ENCODE data around the gene RASSF6. TPM values are rescaled to one million over a fixed set of nuclear protein-coding genes. Genes with fewer than 3 reads are reported as not detected.
"Not testable (repeated sequence)": the region's sequence is repeated elsewhere in the genome, so short reads cannot be mapped to it uniquely, and the experiment has no call there.

RASSF6 gene
- total and polyA plus RNA-seq, 7 experiments from 2014 or later = 0.04 to 0.42 (median 0.14) TPM; not detected in 1

DNA sequence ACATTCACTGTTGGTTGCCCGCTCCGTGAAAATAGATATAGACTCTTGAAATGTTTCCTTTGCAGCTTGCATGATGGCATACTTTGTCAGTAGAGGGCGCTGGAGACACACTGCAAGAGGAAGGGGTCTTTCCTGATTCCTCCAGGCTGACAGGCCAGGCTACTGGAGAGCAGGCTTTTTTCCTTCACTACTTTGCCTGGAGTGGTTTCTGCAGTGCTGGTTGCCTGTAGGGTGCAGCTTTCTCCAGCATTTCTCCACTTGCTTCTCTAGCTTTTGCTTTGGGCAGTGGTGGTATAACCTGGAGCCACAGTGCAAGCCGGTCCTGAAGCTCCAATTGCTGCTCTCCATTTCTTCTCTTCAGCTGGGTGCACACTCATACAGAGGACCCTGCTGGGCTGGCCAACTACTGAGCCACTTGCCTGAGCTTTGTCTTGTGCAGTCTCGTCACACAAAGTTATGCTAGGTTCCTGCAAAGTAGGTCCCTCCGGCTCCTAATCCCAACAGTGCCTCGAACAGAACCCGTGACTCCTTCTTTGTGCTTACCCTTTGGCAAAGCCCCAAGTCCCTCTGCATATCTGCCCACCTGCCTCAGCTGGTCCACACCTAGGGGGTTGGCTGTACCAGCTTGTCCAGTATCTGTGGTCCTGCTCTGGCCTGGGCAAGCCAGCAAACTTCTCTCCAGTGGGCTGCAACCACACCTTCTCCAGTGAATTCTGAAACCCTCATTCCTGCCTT is 46.3 kb downstream of the RASSF6 start:
- Mint-ChIP-seq H3K4me1 (peaks cover 0 to 2% (median 0%) of the 10 kb centered on the region in 7 donors), H3K27me3 (peaks cover 4 to 12% (median 8%) of the 10 kb centered on the region in 5 donors), H3K36me3 (no peaks in the 10 kb centered on the region), H3K27ac (no peak overlapping the region), H3K4me3 (no peak overlapping the region), H3K9me3 (peaks cover 0 to 7% (median 2%) of the 10 kb centered on the region in 11 donors)
- ATAC-seq (peak; percentile 24), DNase-seq (peak in 3 of 9 donors; percentile 7 to 9 (median 9))
- intact Hi-C loops (cut with micrococcal nuclease) = loop anchor here in 1 of 2 donors (2.0 kb wide), 1 partner anchor 79 kb away; no protein-coding TSS in a partner anchor
- Histone ChIP-seq H3K9me3 (ENCODE audit: control insufficient read depth in 2 of 3, low read length in 3 of 3) (no peaks in the 10 kb centered on the region), H3K27me3 (ENCODE audit: control insufficient read depth in 2 of 2, insufficient read depth in 2 of 2, low read length in 2 of 2) (no peaks in the 10 kb centered on the region), H3K27ac (ENCODE audit: low read depth, low read length) (no peak overlapping the region), H3K4me1 (ENCODE audit: control insufficient read depth in 2 of 2, insufficient read depth in 2 of 2, low read length in 2 of 2) (no peaks in the 10 kb centered on the region), H3K4me3 (ENCODE audit: low read length) (no peak overlapping the region), H3K36me3 (ENCODE audit: control insufficient read depth in 2 of 3, insufficient read depth in 3 of 3, low read length in 3 of 3) (no peaks in the 10 kb centered on the region)
- CTCF ChIA-PET = no interaction called here
- POLR2A ChIA-PET = no interaction called here

DNA sequence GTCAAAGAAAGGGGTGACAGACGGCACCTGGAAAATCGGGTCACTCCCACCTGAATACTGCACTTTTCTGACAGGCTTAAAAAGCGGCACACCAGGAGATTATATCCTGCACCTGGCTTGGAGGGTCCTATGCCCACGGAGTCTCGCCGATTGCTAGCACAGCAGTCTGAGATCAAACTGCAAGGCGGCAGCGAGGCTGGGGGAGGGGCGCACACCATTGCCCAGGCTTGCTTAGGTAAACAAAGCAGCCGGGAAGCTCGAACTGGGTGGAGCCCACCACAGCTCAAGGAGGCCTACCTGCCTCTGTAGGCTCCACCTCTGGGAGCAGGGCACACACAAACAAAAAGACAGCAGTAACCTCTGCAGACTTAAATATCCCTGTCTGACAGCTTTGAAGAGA is 69.4 kb downstream of the RASSF6 start:
- POLR2A ChIA-PET; H3K27me3 ChIP-seq (ENCODE audit: control insufficient read depth in 2 of 2, insufficient read depth in 2 of 2, low read length in 2 of 2); H3K9me3 ChIP-seq (ENCODE audit: control insufficient read depth in 2 of 3, low read length in 3 of 3); H3K27me3 Mint-ChIP-seq; ATAC-seq; H3K27ac Mint-ChIP-seq; H3K4me1 Mint-ChIP-seq; H3K36me3 Mint-ChIP-seq; CTCF ChIA-PET; H3K36me3 ChIP-seq (ENCODE audit: control insufficient read depth in 2 of 3, insufficient read depth in 3 of 3, low read length in 3 of 3); H3K4me3 ChIP-seq (ENCODE audit: low read length); H3K4me1 ChIP-seq (ENCODE audit: control insufficient read depth in 2 of 2, insufficient read depth in 2 of 2, low read length in 2 of 2); H3K4me3 Mint-ChIP-seq; intact Hi-C loops (cut with micrococcal nuclease); H3K27ac ChIP-seq (ENCODE audit: low read depth, low read length); DNase-seq: not testable (repeated sequence)
- H3K9me3 Mint-ChIP-seq = peaks cover 0 to 11% (median 5%) of the 10 kb centered on the region in 11 donors

DNA sequence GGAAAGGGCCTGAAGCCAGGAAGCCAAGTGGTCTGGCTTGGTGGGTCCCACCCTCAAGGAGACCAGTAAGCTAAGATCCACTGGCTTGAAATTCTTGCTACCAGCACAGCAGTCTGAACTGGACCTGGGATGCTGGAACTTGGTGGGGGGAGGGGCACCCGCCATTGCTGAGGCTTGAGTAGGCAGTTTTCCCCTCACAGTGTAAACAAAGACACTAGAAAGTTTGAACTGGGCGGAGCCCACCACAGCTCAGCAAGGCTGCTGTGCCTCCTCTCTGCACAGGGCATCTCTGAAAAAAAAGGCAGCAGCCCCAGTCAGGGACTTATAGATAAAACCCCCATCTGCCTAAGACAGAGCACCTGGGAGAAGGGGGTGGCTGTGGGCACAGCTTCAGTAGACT is 75.6 kb downstream of the RASSF6 start:
- H3K36me3 ChIP-seq (ENCODE audit: control insufficient read depth in 2 of 3, insufficient read depth in 3 of 3, low read length in 3 of 3) = no peaks in the 10 kb centered on the region
- ChIA-PET CTCF (no interaction called here), POLR2A (no interaction called here)
- Mint-ChIP-seq H3K36me3 (no peaks in the 10 kb centered on the region), H3K9me3 (peaks cover 0 to 7% (median 0%) of the 10 kb centered on the region in 11 donors), H3K27me3 (peaks cover 0 to 10% (median 2%) of the 10 kb centered on the region in 5 donors), H3K4me3 (no peak overlapping the region), H3K4me1 (no peaks in the 10 kb centered on the region), H3K27ac (no peak overlapping the region)
- ATAC-seq (no peak), DNase-seq (no peak)
- no peak overlapping the region for H3K27ac ChIP-seq (ENCODE audit: low read depth, low read length)
- H3K4me3 ChIP-seq (ENCODE audit: low read length) = no peak overlapping the region
- intact Hi-C loops (cut with micrococcal nuclease) = no loop called here
- H3K27me3 ChIP-seq (ENCODE audit: control insufficient read depth in 2 of 2, insufficient read depth in 2 of 2, low read length in 2 of 2) = no peaks in the 10 kb centered on the region
- H3K4me1 ChIP-seq (ENCODE audit: control insufficient read depth in 2 of 2, insufficient read depth in 2 of 2, low read length in 2 of 2) = no peaks in the 10 kb centered on the region
- H3K9me3 ChIP-seq (ENCODE audit: control insufficient read depth in 2 of 3, low read length in 3 of 3) = no peaks in the 10 kb centered on the region

DNA sequence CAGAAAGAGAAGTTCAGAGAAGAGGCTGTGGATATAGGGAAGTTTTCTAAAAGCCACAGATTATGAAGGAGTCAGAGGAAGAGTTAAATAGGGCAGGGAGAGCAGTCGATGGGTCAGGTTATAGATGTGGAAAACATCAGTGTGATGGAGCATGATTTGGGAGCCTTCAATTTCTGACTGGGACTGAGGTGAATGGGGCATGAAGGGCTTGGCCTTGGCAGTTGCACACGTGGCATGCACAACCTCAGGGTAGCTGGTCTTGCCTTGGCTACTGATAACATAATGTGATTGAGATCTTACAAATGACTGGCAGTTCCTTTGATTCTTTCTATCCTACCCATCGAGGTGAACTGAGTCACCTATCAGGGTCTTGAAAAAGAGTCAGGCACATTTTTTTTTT is 79.0 kb downstream of the RASSF6 start:
- no peak for ATAC-seq
- CTCF ChIA-PET = no interaction called here

DNA sequence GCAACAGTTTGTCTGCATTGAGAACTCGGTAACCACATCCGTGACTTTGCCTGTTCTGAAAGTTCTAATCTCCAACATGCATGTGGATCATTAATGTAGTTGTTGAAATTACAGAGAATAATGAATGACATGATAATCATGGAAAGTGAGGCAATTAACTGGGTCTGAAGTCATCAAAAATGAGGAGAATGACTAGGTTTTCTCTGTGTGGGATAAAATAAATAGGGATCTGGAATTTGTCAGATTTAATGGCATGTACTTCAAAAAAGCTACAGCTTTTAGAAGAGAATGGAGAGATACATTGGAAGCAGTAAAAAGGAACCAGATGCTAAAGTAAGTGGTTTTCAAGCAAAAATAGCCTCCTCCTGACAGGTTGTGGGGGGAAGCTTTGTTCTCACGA is 79.4 kb downstream of the RASSF6 start:
- Histone ChIP-seq H3K36me3 (ENCODE audit: control insufficient read depth in 2 of 3, insufficient read depth in 3 of 3, low read length in 3 of 3) (no peaks in the 10 kb centered on the region), H3K4me1 (ENCODE audit: control insufficient read depth in 2 of 2, insufficient read depth in 2 of 2, low read length in 2 of 2) (no peaks in the 10 kb centered on the region), H3K27me3 (ENCODE audit: control insufficient read depth in 2 of 2, insufficient read depth in 2 of 2, low read length in 2 of 2) (no peaks in the 10 kb centered on the region), H3K27ac (ENCODE audit: low read depth, low read length) (no peak overlapping the region), H3K4me3 (ENCODE audit: low read length) (no peak overlapping the region), H3K9me3 (ENCODE audit: control insufficient read depth in 2 of 3, low read length in 3 of 3) (no peaks in the 10 kb centered on the region)
- DNase-seq = no peak
- no peak for ATAC-seq
- Mint-ChIP-seq H3K9me3 (peaks cover 0 to 4% (median 0%) of the 10 kb centered on the region in 11 donors), H3K4me1 (peaks cover 0 to 5% (median 0%) of the 10 kb centered on the region in 7 donors), H3K27ac (no peak overlapping the region), H3K27me3 (peaks cover 0 to 23% (median 4%) of the 10 kb centered on the region in 5 donors), H3K36me3 (no peaks in the 10 kb centered on the region), H3K4me3 (no peak overlapping the region)
- CTCF ChIA-PET = no interaction called here
- intact Hi-C loops (cut with micrococcal nuclease) = no loop called here
- POLR2A ChIA-PET = no interaction called here

More for the DNA sequence above, 79.0 kb downstream of the RASSF6 start:
- Mint-ChIP-seq H3K36me3 (no peaks in the 10 kb centered on the region), H3K4me3 (no peak overlapping the region), H3K9me3 (peaks cover 0 to 4% (median 0%) of the 10 kb centered on the region in 11 donors), H3K27ac (no peak overlapping the region), H3K4me1 (peaks cover 0 to 2% (median 0%) of the 10 kb centered on the region in 7 donors), H3K27me3 (peaks cover 0 to 23% (median 4%) of the 10 kb centered on the region in 5 donors)
- no peaks in the 10 kb centered on the region for H3K27me3 ChIP-seq (ENCODE audit: control insufficient read depth in 2 of 2, insufficient read depth in 2 of 2, low read length in 2 of 2)
- H3K27ac ChIP-seq (ENCODE audit: low read depth, low read length) = no peak overlapping the region
- no peaks in the 10 kb centered on the region for H3K9me3 ChIP-seq (ENCODE audit: control insufficient read depth in 2 of 3, low read length in 3 of 3)
- no peaks in the 10 kb centered on the region for H3K36me3 ChIP-seq (ENCODE audit: control insufficient read depth in 2 of 3, insufficient read depth in 3 of 3, low read length in 3 of 3)
- no peaks in the 10 kb centered on the region for H3K4me1 ChIP-seq (ENCODE audit: control insufficient read depth in 2 of 2, insufficient read depth in 2 of 2, low read length in 2 of 2)
- intact Hi-C loops (cut with micrococcal nuclease) = no loop called here
- H3K4me3 ChIP-seq (ENCODE audit: low read length) = no peak overlapping the region
- DNase-seq = no peak
- POLR2A ChIA-PET = no interaction called here

DNA sequence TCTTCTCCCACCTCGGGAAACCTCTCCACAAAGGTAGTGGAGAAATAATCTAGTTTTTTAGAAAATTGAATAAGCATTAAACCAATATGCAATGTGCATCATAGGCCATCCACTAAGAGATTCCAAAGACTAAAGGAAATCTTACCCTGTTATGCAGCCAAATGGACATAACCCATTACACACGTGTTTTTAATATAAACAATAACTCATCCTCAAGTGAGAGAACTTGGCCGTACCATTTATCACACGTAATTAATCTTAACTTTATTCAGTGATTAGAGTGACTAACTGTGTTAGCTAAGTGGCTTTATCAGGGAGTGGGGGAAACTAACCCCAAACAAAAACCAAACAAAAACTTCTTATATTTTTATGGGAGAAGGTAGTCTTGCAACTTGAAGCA is 80.8 kb downstream of the RASSF6 start:
- no peak for DNase-seq
- intact Hi-C loops (cut with micrococcal nuclease) = no loop called here
- H3K4me1 ChIP-seq (ENCODE audit: control insufficient read depth in 2 of 2, insufficient read depth in 2 of 2, low read length in 2 of 2) = no peaks in the 10 kb centered on the region
- no peak overlapping the region for H3K4me3 Mint-ChIP-seq
- no peaks in the 10 kb centered on the region for H3K27me3 ChIP-seq (ENCODE audit: control insufficient read depth in 2 of 2, insufficient read depth in 2 of 2, low read length in 2 of 2)
- ATAC-seq = no peak
- peaks cover 0 to 4% (median 0%) of the 10 kb centered on the region in 11 donors for H3K9me3 Mint-ChIP-seq
- H3K4me3 ChIP-seq (ENCODE audit: low read length) = no peak overlapping the region
- no peaks in the 10 kb centered on the region for H3K9me3 ChIP-seq (ENCODE audit: control insufficient read depth in 2 of 3, low read length in 3 of 3)
- peaks cover 0 to 6% (median 0%) of the 10 kb centered on the region in 7 donors for H3K4me1 Mint-ChIP-seq
- POLR2A ChIA-PET = no interaction called here
- H3K36me3 ChIP-seq (ENCODE audit: control insufficient read depth in 2 of 3, insufficient read depth in 3 of 3, low read length in 3 of 3) = no peaks in the 10 kb centered on the region
- H3K27ac ChIP-seq (ENCODE audit: low read depth, low read length) = no peak overlapping the region
- peaks cover 0 to 16% (median 4%) of the 10 kb centered on the region in 5 donors for H3K27me3 Mint-ChIP-seq
- no peaks in the 10 kb centered on the region for H3K36me3 Mint-ChIP-seq
- H3K27ac Mint-ChIP-seq = no peak overlapping the region
- CTCF ChIA-PET = no interaction called here

DNA sequence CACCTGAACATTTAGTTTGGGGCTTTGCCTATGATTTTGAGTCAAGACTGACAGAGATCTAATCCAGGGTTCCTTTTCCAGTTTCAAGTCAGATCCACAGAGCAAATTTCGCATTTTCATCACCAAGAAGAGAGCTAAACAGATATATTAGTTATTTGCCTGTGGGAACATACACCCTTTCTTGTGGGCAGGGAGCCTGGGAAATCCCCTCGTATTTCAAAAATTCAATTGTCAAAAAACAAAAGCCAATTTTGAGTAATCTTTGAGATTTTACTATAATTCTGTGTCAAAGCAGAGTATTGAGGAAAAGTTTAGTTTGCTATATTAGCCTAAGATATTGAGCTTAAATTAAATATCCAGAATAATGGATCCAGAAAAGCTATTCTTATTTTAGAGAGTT is 82.1 kb downstream of the RASSF6 start:
- CTCF ChIA-PET = no interaction called here
- no peaks in the 10 kb centered on the region for H3K4me1 ChIP-seq (ENCODE audit: control insufficient read depth in 2 of 2, insufficient read depth in 2 of 2, low read length in 2 of 2)
- H3K4me3 Mint-ChIP-seq = no peak overlapping the region
- peaks cover 0 to 12% (median 4%) of the 10 kb centered on the region in 5 donors for H3K27me3 Mint-ChIP-seq
- DNase-seq (no peak), ATAC-seq (no peak)
- no peaks in the 10 kb centered on the region for H3K36me3 ChIP-seq (ENCODE audit: control insufficient read depth in 2 of 3, insufficient read depth in 3 of 3, low read length in 3 of 3)
- no peak overlapping the region for H3K27ac ChIP-seq (ENCODE audit: low read depth, low read length)
- H3K36me3 Mint-ChIP-seq = no peaks in the 10 kb centered on the region
- H3K9me3 Mint-ChIP-seq = peaks cover 0 to 4% (median 0%) of the 10 kb centered on the region in 11 donors
- H3K4me3 ChIP-seq (ENCODE audit: low read length) = no peak overlapping the region
- H3K27me3 ChIP-seq (ENCODE audit: control insufficient read depth in 2 of 2, insufficient read depth in 2 of 2, low read length in 2 of 2) = no peaks in the 10 kb centered on the region
- peaks cover 0 to 6% (median 0%) of the 10 kb centered on the region in 7 donors for H3K4me1 Mint-ChIP-seq
- POLR2A ChIA-PET = no interaction called here
- H3K27ac Mint-ChIP-seq = no peak overlapping the region
- H3K9me3 ChIP-seq (ENCODE audit: control insufficient read depth in 2 of 3, low read length in 3 of 3) = no peaks in the 10 kb centered on the region
- intact Hi-C loops (cut with micrococcal nuclease) = no loop called here
